Stimulated activated naive CD4-positive, alpha-beta T cell treated with Interleukin-2 at 50 U/mL for 16 hours (primary cell): ENCODE results near the gene PTCHD4.

ENCODE experiments used
- DNase-seq: peaks from one replicate; lab custom pipeline; 2025; lab: John Stamatoyannopoulos, UW

The PTCHD4 gene

DNA sequence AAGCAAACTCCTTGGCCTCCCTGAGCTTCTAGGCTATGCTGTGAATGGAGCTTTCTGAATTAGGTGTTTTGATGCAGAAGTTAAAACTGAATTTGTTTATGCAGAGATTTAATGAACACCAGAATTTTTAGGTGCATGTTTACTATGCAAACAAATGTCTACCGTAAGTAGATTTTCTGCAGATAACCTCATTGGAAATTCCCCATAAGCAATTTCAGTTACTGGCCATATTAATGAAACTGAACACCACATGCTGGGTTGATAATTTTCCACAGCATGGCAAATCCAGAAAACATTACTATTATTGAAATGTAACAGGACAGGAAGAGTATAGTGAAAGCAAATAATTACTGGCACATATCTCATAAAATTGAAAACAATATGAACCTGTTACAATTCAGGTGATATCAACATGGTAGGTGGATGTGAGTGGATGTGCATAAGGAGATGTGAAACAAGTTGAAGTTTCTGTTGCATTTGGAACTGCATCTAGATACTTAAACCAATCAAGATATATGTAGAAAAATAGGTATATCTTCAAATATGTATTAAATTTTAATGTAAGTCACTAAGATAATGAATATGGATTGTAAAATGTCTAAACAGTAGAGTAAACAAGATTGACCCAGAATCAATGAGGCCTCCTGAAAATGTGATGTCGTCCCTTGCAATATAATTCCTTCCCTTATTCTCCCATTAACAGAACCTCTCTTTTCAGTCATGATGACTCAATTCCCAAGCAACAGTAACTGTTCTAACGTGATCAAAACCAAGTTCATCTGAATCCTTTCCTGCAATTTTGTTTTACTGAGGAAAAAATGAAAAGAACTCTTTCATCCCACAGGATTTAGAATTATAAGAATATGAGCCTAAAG, 11.0 kb downstream of the PTCHD4 start:
- DNase-seq: no peak

DNA sequence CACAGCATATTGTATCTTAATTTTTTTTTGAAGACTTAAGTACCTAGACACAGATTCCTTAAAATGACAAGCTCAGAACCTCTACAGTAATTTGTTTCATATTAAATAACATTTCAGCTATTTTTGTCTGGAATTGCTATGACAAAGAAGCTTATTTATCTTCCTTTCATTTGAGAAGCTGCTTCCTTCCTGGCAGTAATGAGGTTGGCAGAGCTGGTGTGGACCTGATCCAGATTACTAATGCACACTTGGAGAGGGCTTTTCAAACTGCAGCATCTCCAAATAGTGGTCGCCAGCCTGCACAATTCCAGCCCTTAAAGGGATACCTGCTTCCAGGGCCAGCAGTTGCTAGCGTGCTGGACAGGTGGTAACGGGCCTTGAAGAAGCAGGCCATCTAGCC, 12.1 kb downstream of the PTCHD4 start:
- DNase-seq: no peak

DNA sequence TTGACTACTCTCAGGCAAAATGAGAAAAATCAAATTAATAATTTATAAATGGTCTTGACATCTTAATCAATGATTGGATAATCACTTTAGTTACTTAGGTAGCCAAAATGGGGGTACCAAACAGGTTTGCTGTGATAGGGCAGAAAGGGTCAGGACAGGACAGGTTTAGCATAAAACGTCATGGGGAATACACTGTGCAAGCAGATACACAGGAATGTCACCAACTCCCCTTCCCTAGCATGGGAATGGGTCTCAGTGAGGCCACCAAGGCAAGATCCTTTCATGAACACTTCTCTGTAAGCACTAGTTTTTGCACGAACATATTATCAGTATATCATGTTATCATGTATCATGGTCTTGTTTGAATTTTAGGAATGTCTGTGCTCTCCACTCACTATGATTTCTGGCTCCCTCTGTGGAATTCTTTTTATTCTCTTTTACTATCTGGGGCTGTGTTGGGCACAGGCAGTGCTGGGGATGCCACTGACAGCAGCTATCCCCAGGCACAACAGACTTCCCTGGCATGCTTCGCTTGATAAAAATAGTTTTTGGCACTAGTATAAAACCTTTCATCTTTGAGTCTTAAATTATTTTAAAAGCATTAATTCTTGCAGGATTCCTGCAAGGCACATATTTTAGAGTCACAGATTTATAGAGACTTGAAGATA, 18.3 kb downstream of the PTCHD4 start:
- no peak for DNase-seq

DNA sequence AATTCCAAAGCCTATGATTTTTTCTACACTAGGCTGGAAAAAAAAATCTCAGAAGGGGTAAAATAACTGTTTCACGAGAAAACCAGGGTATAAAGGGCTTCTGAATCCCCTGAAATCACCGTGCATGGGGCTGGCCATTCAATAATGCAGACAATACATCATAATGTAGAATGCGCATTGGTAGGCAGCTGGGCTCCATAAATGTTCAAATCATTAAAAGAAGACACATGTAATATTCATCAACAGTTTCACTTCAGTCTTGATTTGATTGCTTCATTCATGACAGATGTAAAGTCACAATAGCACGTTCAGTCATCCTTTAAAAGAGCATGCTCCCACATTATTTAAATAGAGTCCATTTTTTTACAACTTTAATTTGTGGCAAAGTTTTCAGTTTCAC, 20.5 kb downstream of the PTCHD4 start:
- no peak for DNase-seq

DNA sequence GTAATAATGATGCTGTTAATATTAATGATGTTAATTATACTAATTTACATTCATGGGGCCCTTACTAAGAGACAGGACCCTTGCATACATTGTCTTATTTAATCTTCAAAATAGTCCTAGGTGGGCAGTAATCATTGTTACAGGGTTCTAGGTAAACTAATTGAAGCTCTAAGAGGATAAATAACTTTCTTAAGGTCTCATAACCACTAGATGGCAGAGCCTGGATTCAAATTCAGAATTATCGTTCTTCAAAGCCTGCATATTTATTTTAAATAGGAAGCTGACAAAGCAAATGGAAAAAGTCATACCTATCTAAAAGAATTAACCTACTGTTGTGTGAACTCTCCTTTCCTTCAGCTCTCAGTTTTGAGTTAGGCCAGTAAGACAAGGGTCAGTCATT, 23.5 kb downstream of the PTCHD4 start:
- no peak for DNase-seq

DNA sequence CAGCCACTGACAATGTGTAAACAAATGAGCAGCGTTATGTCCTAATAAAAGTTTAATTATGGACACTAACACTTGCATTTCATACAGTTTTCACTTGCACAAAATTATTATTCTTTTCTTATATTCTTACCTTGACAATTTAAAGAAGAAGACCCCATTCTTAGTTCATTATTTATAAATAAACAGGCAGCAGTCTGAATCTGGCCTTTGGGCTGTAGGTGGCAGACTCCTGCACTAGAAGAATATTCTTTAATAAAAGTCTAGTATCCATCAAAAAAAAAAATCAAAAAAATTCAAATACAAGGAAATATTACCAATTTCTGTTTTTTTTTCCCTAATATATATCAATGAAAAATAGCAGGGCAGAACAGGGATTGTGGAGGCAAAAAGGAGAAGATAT, 24.8 kb downstream of the PTCHD4 start:
- no peak for DNase-seq

DNA sequence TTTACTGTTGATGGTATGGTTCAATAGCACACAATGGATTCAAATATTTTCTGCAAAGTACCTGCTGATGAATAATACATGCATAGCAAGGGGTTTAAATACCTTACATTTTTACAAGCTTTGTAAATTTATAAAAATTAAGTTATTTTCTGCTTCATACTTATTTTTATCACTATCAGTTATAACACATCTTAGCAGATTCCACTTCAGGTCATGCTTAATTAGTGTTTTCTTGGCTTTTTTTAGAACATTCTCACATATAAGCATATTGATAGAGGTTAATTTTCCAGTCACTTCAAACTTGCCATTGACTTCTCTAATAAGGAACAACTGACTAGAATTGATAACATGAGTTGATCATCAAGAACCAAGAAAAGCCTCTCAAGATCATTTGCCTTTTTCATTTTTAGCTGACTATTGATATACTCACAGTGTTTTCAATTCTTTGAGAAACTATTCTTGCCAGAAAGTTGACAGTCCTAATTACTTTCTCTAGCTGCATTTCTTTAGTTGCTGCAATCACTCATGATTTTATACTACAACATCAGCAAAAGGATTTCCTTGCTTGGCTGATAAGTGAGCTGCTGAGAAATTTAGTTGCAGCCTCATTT, 25.8 kb downstream of the PTCHD4 start:
- DNase-seq: no peak

DNA sequence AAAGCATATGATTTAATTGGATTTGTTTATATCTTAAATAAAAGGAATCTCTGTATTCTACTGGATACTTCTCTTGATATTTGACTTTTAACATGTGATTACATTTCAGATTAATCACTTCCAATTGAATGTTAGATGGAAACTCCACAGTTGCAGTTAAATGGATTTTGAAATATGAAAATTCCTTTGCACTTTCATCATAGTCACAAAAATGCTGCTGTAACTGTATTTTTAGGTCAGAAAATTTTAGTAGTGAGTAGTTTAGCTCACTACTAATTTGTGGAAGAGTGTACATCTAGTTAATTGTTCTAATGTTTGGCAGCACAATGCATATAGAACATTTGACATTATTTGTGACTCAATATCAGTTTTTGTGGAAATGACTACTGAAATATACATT, 26.8 kb downstream of the PTCHD4 start:
- no peak for DNase-seq

DNA sequence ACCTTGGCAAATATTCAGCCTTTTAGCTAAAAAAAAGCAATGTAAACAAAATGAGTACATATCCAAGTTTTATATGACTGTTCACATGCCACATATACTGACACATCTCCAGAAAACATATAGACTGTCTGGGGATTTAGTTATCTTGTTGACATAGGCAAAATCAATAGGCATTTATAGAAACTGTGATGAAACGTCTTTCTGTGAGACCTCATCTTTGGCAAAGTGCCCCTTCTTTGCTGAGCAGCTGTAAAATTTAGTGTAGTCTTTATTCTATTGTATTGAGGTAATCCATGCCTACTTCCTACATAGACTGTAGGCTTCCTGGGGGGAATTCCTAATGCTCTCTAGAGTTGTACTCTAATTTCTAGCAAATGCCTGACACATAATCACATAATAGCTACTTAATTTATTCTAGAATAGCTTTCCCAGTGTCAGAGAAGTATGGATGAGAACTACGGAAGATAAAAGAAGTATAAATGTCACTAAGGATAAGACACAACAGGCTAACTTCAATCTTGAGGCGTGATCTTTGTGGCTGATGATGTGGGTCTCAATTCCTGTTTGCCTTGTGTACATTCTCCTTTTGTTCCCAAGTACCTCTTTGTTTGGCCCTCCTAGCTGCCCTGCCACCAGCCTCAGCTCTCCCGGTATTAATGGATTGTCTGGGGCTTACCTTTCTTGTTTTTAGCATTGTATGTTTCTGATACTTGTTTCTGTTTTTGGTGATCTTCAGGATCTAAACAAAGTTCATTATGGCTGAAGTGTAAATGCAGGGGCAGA, 30.6 kb downstream of the PTCHD4 start:
- DNase-seq: no peak

DNA sequence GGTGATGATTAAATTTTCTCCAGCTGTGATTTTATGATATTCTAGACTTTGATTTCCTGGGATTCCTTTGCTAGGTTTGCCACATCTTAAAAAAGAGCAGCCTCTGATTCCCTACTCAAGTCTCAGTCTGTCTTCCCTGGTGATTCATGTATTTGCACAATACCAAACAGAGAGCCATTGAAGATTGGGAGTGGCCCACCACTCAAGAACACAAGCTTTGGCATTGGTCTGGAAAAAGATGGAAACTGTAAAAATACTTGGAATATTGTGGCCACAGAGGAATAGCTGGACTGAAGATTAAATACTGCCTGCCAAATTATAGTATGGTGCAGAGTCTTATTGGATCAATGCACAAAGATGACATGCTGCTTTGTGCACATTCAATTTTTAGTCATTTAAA, 32.9 kb downstream of the PTCHD4 start:
- no peak for DNase-seq

DNA sequence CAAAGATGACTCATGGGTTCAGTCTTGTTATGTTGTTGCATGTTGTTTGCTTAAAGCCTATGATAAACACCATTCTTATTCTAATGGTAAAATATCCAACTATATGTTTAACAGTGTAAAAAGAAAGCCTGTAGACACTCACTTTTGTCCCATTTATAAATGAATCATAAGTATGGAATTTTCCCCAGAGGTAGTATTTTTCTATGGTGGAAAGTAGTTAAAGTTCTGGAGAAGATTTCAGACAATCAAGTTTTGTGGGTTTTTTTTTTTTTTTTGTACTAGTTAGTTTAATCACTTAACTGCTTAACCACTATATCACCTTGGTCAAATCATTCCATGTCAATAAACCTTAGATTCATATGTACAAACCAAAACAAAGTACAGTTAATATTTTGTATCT, 35.8 kb downstream of the PTCHD4 start:
- DNase-seq: no peak

DNA sequence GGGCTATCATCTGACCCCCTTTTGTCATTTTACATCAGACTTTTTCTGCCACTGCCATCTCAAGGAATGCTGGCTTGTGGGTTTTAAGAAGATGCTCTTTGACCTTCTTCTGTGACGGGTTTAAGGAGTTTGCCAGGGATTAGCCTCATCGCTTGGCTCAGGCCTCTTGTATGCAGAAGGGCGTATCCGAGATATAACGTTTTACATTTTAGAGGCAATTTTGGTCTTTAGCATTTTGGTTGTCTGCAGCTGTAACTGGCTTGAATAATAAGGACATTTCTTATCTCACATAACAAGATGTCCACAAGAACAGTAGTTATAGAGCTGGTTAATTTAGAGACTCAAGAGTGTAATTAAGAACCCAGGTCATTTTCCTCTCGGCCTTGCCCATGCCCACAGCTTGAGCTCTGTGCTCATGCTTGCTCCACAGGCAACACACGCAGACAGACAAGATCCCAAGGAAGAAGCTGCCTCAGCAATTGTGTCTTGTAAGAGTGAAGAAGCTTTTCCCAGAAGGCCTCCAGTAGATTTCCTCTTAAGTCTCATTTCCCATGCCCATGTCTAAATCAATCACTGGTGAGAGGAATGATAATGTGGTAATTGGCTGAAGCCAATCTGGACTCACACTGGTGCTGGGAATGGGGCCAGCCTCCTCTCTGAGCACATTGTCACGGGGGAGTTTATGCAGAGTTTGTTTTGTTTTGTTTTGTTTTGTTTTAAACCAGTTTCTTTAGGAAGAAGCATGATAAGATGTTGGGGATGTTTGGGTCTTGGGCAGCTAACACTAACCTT, 36.8 kb downstream of the PTCHD4 start:
- DNase-seq: no peak

DNA sequence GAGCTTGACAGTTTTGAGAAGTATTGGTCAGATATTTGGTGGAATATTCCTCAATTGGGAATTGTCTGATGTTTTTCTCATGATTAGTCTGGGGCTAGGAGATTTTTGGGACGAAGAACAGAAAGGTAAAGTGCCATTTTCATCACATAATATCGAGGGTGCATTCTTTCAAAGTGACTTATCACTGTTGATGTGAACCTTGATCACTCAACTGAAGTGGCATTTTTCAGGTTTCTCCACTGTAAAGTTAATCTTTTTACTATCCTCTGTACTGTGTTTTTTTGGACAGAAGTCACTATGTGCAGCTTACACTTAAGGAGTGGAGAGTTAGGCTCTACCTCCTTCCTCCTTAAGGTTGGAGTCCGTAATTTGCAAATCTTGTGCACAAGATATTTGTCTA, 39.2 kb downstream of the PTCHD4 start:
- DNase-seq: no peak

DNA sequence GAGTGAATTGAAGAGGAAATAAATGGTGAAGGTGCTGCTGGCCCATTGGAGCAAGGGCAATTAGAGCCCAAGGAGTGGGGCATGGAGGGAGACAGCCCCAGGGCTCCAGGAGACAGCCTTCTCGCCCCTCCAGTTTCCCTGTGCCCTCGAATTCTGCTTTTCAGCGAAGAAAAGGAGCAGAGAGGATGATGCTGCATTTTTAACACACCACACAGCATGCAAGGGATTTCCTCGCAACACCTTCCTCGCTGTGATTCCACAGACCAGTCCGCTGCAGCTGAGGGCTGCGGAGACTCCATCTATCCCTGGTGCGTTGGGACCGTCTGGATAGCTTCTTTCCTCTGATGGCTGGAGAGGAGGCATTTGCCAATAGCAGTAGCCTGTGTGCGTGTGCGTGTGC, 41.7 kb downstream of the PTCHD4 start:
- DNase-seq: no peak

DNA sequence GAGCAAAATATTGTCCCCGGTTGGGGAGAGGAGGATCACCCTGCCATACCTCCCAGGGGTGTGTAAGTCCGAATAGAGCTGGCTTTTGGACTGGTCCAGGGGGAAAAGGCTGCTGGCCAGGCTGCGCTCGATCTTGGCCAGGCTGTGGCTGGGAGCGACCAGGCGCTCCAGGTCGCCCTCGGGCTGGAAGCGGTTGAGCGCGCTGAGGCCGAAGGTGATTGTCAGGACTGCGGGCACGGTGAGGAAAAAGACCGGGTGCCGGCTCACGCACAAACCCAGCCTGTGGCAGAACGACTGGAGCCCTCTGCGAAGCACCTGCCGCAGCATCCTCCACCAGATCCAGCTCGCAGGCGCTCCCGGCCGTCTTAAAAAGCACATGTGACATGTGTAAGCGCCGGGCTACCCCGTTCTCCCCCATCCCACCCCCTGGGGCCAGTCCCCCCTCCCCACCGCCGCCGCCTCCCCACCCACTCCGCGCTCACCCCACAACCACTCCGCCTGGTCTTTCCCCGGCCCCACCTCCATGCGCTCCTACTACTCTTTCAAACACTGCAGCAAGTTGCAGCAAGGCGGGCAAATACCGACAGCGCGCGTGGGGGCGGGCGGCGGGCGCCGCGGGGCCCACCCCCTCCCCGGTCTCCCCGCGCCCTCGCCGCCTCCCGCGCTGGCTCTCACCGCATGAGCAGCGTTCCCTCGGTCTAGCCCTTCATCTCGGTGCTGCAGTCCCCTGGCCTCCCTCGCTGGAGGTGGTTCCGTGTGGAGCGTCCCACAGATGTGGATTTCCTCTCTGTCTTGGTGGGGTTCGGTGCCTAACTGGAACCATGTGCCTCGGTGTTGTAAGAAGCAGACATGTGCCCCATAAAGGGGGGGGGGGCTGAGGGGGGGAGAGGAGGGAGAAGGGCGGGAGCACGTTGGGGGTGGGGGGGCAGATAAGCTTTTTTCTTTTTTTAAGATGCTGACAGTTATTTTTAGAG, 42.4 kb downstream of the PTCHD4 start:
- no peak for DNase-seq

DNA sequence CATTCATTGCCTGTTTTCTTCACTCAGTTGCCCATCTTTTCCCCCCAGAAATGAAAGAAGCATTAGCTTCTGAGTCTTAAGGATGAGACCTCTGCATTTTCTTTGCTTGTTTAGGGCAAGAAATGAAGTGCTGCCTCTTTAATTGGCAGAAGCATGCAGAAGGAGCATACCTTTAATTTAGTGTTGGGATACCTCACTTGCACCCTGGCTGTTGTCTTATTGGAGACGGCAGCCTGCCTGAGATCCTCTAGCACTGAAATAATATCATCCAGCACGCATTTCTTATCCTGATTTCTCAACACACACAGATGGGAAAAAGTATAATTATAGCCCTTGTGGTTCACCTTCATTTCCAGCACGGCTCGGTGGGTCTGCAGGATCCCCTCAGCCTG, 43.1 kb downstream of the PTCHD4 start:
- no peak for DNase-seq

DNA sequence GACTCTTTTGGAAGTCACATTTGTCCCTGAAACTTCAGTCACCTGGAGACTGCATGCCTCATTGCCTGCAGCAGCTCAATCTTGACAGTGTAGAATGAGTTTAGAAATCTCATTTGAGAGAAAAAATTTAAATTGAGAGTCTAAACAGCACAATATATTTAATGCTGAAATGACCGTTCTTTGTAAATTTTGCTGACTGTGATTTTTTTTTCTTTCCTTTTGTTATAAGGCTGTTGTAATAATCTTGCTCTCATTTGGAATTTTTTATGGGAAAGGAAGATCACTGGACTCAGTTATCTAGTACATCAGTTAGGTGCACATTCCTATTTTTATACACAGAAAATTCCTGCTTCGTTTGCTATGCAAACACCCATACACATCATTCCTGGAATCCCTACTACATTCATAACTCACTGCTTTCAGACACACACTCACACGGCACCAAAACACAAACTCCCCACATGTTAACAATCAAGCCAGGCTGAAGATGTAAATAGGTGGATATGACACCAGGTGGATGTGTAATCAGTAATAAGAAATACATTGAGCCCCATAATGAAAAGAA, 43.8 kb downstream of the PTCHD4 start:
- no peak for DNase-seq

DNA sequence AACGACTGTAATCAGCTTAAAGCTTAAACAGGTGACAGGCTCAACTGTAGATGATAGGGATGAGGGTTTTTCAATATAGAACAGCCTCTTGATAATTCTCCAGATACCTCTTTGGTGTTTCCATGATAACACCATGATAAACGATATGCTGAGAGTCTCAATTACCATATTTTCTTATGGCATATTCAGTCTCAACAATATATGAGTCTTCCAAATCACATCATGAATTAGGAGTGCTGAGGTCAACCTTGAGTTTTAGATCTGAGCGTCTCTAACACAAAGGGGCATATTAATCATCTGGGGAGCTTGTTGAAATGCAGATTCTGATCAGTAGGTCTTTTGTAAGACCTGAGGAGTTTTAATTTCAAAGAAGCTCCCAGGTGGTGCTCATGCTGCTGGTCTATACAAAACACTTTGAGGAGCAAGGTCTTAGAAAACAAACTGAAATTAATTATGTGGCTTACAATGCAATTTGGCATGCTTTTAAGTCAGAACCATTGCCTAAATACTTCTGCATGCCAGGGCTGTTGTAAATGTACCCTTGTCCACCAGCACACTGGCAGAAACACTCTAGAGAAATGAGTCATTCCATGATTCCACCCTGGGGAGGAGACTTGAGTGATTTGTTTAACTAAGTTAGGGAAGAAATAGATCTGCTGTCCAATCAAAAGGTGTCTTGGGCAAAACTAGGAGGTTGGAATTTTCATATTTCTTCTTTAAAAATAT, 49.6 kb downstream of the PTCHD4 start:
- no peak for DNase-seq
